IPS-20b (cell line): ENCODE measurements around the gene FKBP15.
"Not testable (repeated sequence)": the region's sequence is repeated elsewhere in the genome, so short reads cannot be mapped to it uniquely, and the experiment has no call there.

Source experiments
- H3K27ac ChIP-seq: one replicate; pipeline ENCODE4 v1.5.1; 2013; ENCODE audit warnings: low read length
- H3K27me3 ChIP-seq: 2 replicates; pipeline ENCODE4 v1.6.1; 2013; ENCODE audit warnings: mild to moderate bottlenecking, low read length, inconsistent platforms; ENCODE audit not compliant: insufficient read depth
- H3K36me3 ChIP-seq: 2 replicates; pipeline ENCODE4 v1.6.1; 2013; ENCODE audit warnings: low read depth, mild to moderate bottlenecking, inconsistent platforms, low read length, moderate library complexity; ENCODE audit not compliant: insufficient read depth
- H3K4me1 ChIP-seq: 2 replicates; pipeline ENCODE4 v1.6.1; 2013; ENCODE audit warnings: mild to moderate bottlenecking, control low read depth, inconsistent platforms, low read length, moderate library complexity; ENCODE audit not compliant: insufficient read depth
- H3K4me3 ChIP-seq: 2 replicates; pipeline ENCODE4 v1.5.1; 2013; ENCODE audit warnings: mild to moderate bottlenecking, low read length, inconsistent platforms
- H3K9ac ChIP-seq: 2 replicates; pipeline ENCODE4 v1.6.1; 2013; ENCODE audit warnings: low read depth, mild to moderate bottlenecking, inconsistent platforms, low read length, moderate library complexity
- H3K9me3 ChIP-seq: 2 replicates; pipeline ENCODE4 v1.6.1; 2013; ENCODE audit warnings: mild to moderate bottlenecking, low read depth, low read length, inconsistent platforms; ENCODE audit not compliant: insufficient read depth

The FKBP15 gene

GRCh38 chr9:113250807-113251206 is 29.7 kb upstream of the FKBP15 start:
- no peaks in the 10 kb centered on the region for H3K4me1 ChIP-seq
- H3K4me3 ChIP-seq: no peak overlapping the region
- H3K9me3 ChIP-seq: no peaks in the 10 kb centered on the region
- H3K9ac ChIP-seq: no peak overlapping the region
- H3K27ac ChIP-seq: no peak overlapping the region
- no peaks in the 10 kb centered on the region for H3K36me3 ChIP-seq
- H3K27me3 ChIP-seq: no peaks in the 10 kb centered on the region

GRCh38 chr9:113249661-113250060 is 28.6 kb upstream of the FKBP15 start:
- H3K27me3 ChIP-seq, H3K4me1 ChIP-seq, H3K27ac ChIP-seq, H3K9ac ChIP-seq, H3K9me3 ChIP-seq, H3K4me3 ChIP-seq, H3K36me3 ChIP-seq: not testable (repeated sequence)

GRCh38 chr9:113247640-113248039 is 26.6 kb upstream of the FKBP15 start:
- H3K27ac ChIP-seq: no peak overlapping the region
- H3K4me3 ChIP-seq: no peak overlapping the region
- H3K9me3 ChIP-seq: no peaks in the 10 kb centered on the region
- no peaks in the 10 kb centered on the region for H3K36me3 ChIP-seq
- no peak overlapping the region for H3K9ac ChIP-seq
- no peaks in the 10 kb centered on the region for H3K4me1 ChIP-seq
- no peaks in the 10 kb centered on the region for H3K27me3 ChIP-seq

GRCh38 chr9:113246928-113247327 is 25.9 kb upstream of the FKBP15 start:
- no peaks in the 10 kb centered on the region for H3K9me3 ChIP-seq

GRCh38 chr9:113245894-113246293 is 24.8 kb upstream of the FKBP15 start:
- Histone ChIP-seq H3K27ac (no peak overlapping the region), H3K4me1 (no peaks in the 10 kb centered on the region), H3K27me3 (no peaks in the 10 kb centered on the region), H3K4me3 (no peak overlapping the region), H3K36me3 (no peaks in the 10 kb centered on the region), H3K9ac (no peak overlapping the region), H3K9me3 (no peaks in the 10 kb centered on the region)

More at GRCh38 chr9:113246928-113247327, 25.9 kb upstream of the FKBP15 start:
- Histone ChIP-seq H3K4me1 (no peaks in the 10 kb centered on the region), H3K9ac (no peak overlapping the region), H3K4me3 (no peak overlapping the region), H3K27ac (no peak overlapping the region), H3K27me3 (no peaks in the 10 kb centered on the region), H3K36me3 (no peaks in the 10 kb centered on the region)

GRCh38 chr9:113244556-113244955 is 23.5 kb upstream of the FKBP15 start:
- no peak overlapping the region for H3K4me3 ChIP-seq
- H3K9me3 ChIP-seq: no peaks in the 10 kb centered on the region
- H3K9ac ChIP-seq: no peak overlapping the region
- H3K27me3 ChIP-seq: no peaks in the 10 kb centered on the region
- H3K36me3 ChIP-seq: no peaks in the 10 kb centered on the region
- H3K4me1 ChIP-seq: no peaks in the 10 kb centered on the region
- H3K27ac ChIP-seq: no peak overlapping the region

GRCh38 chr9:113241161-113241560 is 20.1 kb upstream of the FKBP15 start:
- H3K27ac ChIP-seq: no peak overlapping the region
- H3K4me1 ChIP-seq: no peaks in the 10 kb centered on the region
- H3K9me3 ChIP-seq: no peaks in the 10 kb centered on the region
- no peak overlapping the region for H3K4me3 ChIP-seq
- H3K9ac ChIP-seq: no peak overlapping the region
- no peaks in the 10 kb centered on the region for H3K36me3 ChIP-seq
- no peaks in the 10 kb centered on the region for H3K27me3 ChIP-seq

- no peak overlapping the region for H3K4me3 ChIP-seq
- no peaks in the 10 kb centered on the region for H3K9me3 ChIP-seq
- H3K27ac ChIP-seq: no peak overlapping the region
- no peaks in the 10 kb centered on the region for H3K27me3 ChIP-seq
- H3K4me1 ChIP-seq: no peaks in the 10 kb centered on the region
- H3K9ac ChIP-seq: no peak overlapping the region
- no peaks in the 10 kb centered on the region for H3K36me3 ChIP-seq
These were observed 17.8 kb upstream of the FKBP15 start for GRCh38 chr9:113238859-113239232.

GRCh38 chr9:113238202-113238858 is 17.3 kb upstream of the FKBP15 start:
- Histone ChIP-seq H3K27ac (no peak overlapping the region), H3K9ac (no peak overlapping the region), H3K4me3 (no peak overlapping the region), H3K9me3 (no peaks in the 10 kb centered on the region), H3K27me3 (no peaks in the 10 kb centered on the region), H3K4me1 (no peaks in the 10 kb centered on the region), H3K36me3 (no peaks in the 10 kb centered on the region)

GRCh38 chr9:113237026-113237425 is 15.9 kb upstream of the FKBP15 start:
- H3K4me3 ChIP-seq: no peak overlapping the region
- no peaks in the 10 kb centered on the region for H3K36me3 ChIP-seq
- H3K27me3 ChIP-seq: no peaks in the 10 kb centered on the region
- no peaks in the 10 kb centered on the region for H3K4me1 ChIP-seq
- H3K9ac ChIP-seq: no peak overlapping the region
- H3K27ac ChIP-seq: no peak overlapping the region
- H3K9me3 ChIP-seq: no peaks in the 10 kb centered on the region

- not testable (repeated sequence) for H3K27ac ChIP-seq, H3K9ac ChIP-seq, H3K36me3 ChIP-seq, H3K4me1 ChIP-seq, H3K27me3 ChIP-seq, H3K9me3 ChIP-seq, H3K4me3 ChIP-seq
These were observed 14.7 kb upstream of the FKBP15 start for GRCh38 chr9:113235701-113236255.

- Histone ChIP-seq H3K9me3 (no peaks in the 10 kb centered on the region), H3K4me3 (no peak overlapping the region), H3K27me3 (no peaks in the 10 kb centered on the region), H3K27ac (no peak overlapping the region), H3K36me3 (no peaks in the 10 kb centered on the region), H3K4me1 (no peaks in the 10 kb centered on the region), H3K9ac (no peak overlapping the region)
These were observed 10.6 kb upstream of the FKBP15 start for GRCh38 chr9:113231701-113232100.
